Activated T-cell treated with anti-CD3 and anti-CD28 coated beads, Interleukin-2, amount 50 U/mL, for 24 hours (primary cell): Measurements from ENCODE around the gene GTF3A.

Experiments
- DNase-seq: peaks from one replicate; pipeline ENCODE4 v3.0.0-alpha.2; 2020
- H3K27ac Mint-ChIP-seq: 2 replicates; pipeline ENCODE4 v1.8.0; 2020; ENCODE audit warnings: mild to moderate bottlenecking, mixed read lengths
- H3K27me3 Mint-ChIP-seq: 2 replicates; pipeline ENCODE4 v1.8.0; 2020; ENCODE audit warnings: mixed read lengths
- H3K36me3 Mint-ChIP-seq: 2 replicates; pipeline ENCODE4 v1.8.0; 2020; ENCODE audit warnings: low read depth, mixed read lengths
- H3K4me1 Mint-ChIP-seq: 2 replicates; pipeline ENCODE4 v1.8.0; 2020; ENCODE audit warnings: low read depth, mixed read lengths
- H3K4me3 Mint-ChIP-seq: 2 replicates; pipeline ENCODE4 v1.8.0; 2020; ENCODE audit warnings: mild to moderate bottlenecking, moderate library complexity, mixed read lengths
- H3K9me3 Mint-ChIP-seq: 2 replicates; pipeline ENCODE4 v1.8.0; 2020; ENCODE audit warnings: mixed read lengths

GTF3A gene

DNA sequence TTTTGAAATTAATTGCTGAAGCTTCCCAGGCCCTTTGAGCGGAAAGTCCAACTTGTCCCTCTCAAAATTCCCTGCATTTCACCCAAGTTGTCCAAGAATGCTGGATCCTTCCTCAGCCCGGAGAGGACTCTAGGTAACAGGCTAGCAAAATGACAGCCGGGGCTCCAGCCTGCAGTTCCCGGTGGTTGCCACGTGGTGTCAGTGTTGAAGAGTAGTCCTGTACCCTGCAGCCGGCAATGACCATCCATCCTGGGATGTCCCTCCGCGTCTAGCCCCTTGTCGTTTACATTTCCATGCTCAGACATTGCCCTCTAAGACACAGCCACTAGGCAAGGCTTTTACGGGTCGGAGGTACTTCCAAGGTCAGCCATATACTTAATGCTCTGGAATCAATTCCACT is 57.3 kb downstream of the GTF3A start:
- Mint-ChIP-seq H3K4me3 (no peak overlapping the region), H3K27me3 (peaks cover 2% of the 10 kb centered on the region), H3K36me3 (no peaks in the 10 kb centered on the region), H3K27ac (no peak overlapping the region), H3K4me1 (peaks cover 11% of the 10 kb centered on the region), H3K9me3 (no peaks in the 10 kb centered on the region)
- peak; percentile 46 for DNase-seq

DNA sequence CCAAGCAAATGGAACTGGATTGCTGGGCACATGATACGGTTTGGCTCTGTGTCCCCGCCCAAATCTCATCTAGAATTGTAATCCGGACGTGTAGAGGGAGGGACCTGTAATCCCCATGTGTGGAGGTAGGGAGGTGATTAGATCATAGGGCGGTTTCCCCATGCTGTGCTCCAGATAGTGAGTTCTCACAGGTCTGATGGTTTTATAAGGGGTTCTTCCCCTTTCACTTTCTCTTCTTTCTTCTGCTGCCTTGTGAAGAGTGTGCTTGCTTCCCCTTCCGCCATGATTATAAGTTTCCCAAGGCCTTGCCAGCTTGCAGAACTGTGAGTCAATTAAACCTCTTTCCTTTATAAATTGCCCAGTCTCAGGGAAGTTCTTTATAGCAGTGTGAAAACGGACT is 58.6 kb downstream of the GTF3A start:
- H3K4me1 Mint-ChIP-seq: no peaks in the 10 kb centered on the region
- no peak overlapping the region for H3K4me3 Mint-ChIP-seq
- H3K9me3 Mint-ChIP-seq: no peaks in the 10 kb centered on the region
- H3K36me3 Mint-ChIP-seq: no peaks in the 10 kb centered on the region
- DNase-seq: no peak
- peaks cover 2% of the 10 kb centered on the region for H3K27me3 Mint-ChIP-seq
- no peak overlapping the region for H3K27ac Mint-ChIP-seq

DNA sequence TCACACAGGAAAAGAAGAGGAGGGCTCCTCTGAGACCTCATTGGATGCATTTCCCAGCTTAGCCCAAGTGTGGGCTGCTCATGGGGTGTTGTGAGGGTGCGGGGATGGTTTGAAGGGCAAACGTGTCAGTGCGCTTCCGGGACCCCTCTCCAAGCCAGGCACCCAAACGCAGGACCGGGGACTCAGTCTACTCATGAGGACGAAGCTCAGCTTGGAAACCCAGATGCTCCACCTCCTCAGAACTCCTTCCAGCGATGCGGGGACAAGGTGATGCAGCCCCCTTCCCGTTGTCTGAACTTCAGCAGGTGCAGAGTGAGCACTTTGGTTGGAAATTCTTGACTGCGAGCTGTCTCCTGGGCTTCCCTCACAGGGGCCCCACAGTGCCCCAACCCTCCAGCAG is 59.0 kb downstream of the GTF3A start:
- Mint-ChIP-seq H3K27ac (no peak overlapping the region), H3K4me1 (no peaks in the 10 kb centered on the region), H3K27me3 (peaks cover 2% of the 10 kb centered on the region), H3K9me3 (no peaks in the 10 kb centered on the region), H3K4me3 (no peak overlapping the region), H3K36me3 (no peaks in the 10 kb centered on the region)
- no peak for DNase-seq
